Endothelial cell of umbilical vein (primary cell): ENCODE data around the gene ENGASE. TPM values are rescaled to one million over a fixed set of nuclear protein-coding genes. Genes with fewer than 3 reads are reported as not detected.

ENCODE experiments used
- BruUV-seq: library from RNA; stranded (reverse); fragments of 400-500 nt; replicated peaks from 2 replicates; lab custom pipeline; 2021; lab: Mats Ljungman, UMichigan
- CTCF ChIA-PET: fragments of 300-600, 350-600 bp; sonication (Branson Sonifier 250); formaldehyde crosslinking; loops from one replicate; lab custom pipeline; 2021; ENCODE audit warnings: antibody characterized with exemption, inconsistent platforms; lab: Charles Lee
- POLR2A ChIA-PET: fragments of 300-600, 350-600 bp; sonication (Branson Sonifier 250); formaldehyde crosslinking; loops from one replicate; lab custom pipeline; 2021; ENCODE audit warnings: antibody characterized with exemption, inconsistent platforms; lab: Charles Lee
- DNase-seq: peaks from one replicate; pipeline ENCODE4 v3.0.0-alpha.2; 2011; ENCODE audit warnings: low read depth, low spot score
- FAIRE-seq: peaks from 2 replicates; lab custom pipeline; 2011; peaks lifted over from hg19 to GRCh38; lab: Jason Lieb, UNC
- H2AFZ ChIP-seq: 2 replicates; pipeline ENCODE4 v1.6.0; 2012; ENCODE audit warnings: low read depth, low read length, control low read depth, inconsistent platforms
- H3K27ac ChIP-seq: 2 replicates; pipeline ENCODE4 v1.5.1; 2011; ENCODE audit warnings: low read depth, mild to moderate bottlenecking, control low read depth, low read length, moderate library complexity; ENCODE audit not compliant: insufficient read depth
- H3K27me3 ChIP-seq, 2 experiments: 2 replicates each; pipeline versions ENCODE4 v1.6.0 to v1.6.1; 2011; ENCODE audit warnings: low read length in 2 of 2, mixed read lengths in 1 of 2; ENCODE audit not compliant: control insufficient read depth in 2 of 2, insufficient read depth in 2 of 2
- H3K36me3 ChIP-seq, 2 experiments: 2 replicates in 1 of 2; 3 replicates in 1 of 2; pipeline ENCODE4 v1.5.1; 2011; ENCODE audit warnings: low read length in 2 of 2, mild to moderate bottlenecking in 1 of 2, moderate library complexity in 1 of 2; ENCODE audit not compliant: control insufficient read depth in 2 of 2, insufficient read depth in 2 of 2; ENCODE audit errors: extremely low read depth in 1 of 2
- H3K4me1 ChIP-seq: 3 replicates; pipeline ENCODE4 v1.5.1; 2011; ENCODE audit warnings: mild to moderate bottlenecking, low read length; ENCODE audit not compliant: control insufficient read depth, insufficient read depth; ENCODE audit errors: extremely low read depth
- H3K4me2 ChIP-seq: 2 replicates; pipeline ENCODE4 v1.6.1; 2011; ENCODE audit warnings: low read length, control low read depth, mixed read lengths; ENCODE audit not compliant: insufficient read depth
- H3K4me3 ChIP-seq, 3 experiments: fragments of 200-600 bp in 1 of 3; sonication (generic), shearing (Covaris generic) in 1 of 3; replicated peaks in 1 of 3; 2 replicates each; pipeline ENCODE4 v1.5.1; 2011 to 2016; ENCODE audit warnings: control low read depth in 3 of 3, low read length in 3 of 3, mild to moderate bottlenecking in 2 of 3, inconsistent platforms in 1 of 3, low read depth in 1 of 3, moderate library complexity in 1 of 3; ENCODE audit not compliant: insufficient read depth in 1 of 3
- H3K79me2 ChIP-seq: 2 replicates; pipeline ENCODE4 v1.6.0; 2012; ENCODE audit warnings: low read length, inconsistent platforms; ENCODE audit not compliant: control insufficient read depth, insufficient read depth
- H3K9ac ChIP-seq: replicated peaks from 2 replicates; pipeline ENCODE3; 2011; ENCODE audit warnings: low read length, control low read depth; ENCODE audit not compliant: insufficient read depth; ENCODE audit errors: extremely low read depth
- H3K9me1 ChIP-seq: replicated peaks from 3 replicates; pipeline ENCODE4 v1.6.0; 2011; ENCODE audit warnings: mild to moderate bottlenecking, low read length; ENCODE audit not compliant: control insufficient read depth, insufficient read depth; ENCODE audit errors: extremely low read depth
- H3K9me3 ChIP-seq: replicated peaks from 2 replicates; pipeline ENCODE4 v1.5.1; 2012; ENCODE audit warnings: low read length, inconsistent platforms; ENCODE audit not compliant: control insufficient read depth, insufficient read depth
- H4K20me1 ChIP-seq: replicated peaks from 2 replicates; pipeline ENCODE3; 2011; ENCODE audit warnings: mild to moderate bottlenecking, low read length; ENCODE audit not compliant: control insufficient read depth, insufficient read depth; ENCODE audit errors: extremely low read depth
- EZH2 ChIP-seq: IDR thresholded peaks from 2 replicates; pipeline ENCODE4 v1.6.1; 2012; ENCODE audit warnings: borderline replicate concordance, low read depth, mild to moderate bottlenecking, moderate library complexity, low read length, inconsistent platforms; ENCODE audit not compliant: severe bottlenecking
- FOS ChIP-seq: IDR thresholded peaks from 2 replicates; pipeline ENCODE4 v1.6.1; 2011; ENCODE audit warnings: mild to moderate bottlenecking, low read length, moderate library complexity, borderline replicate concordance; ENCODE audit not compliant: insufficient read depth
- GATA2 ChIP-seq: IDR thresholded peaks from 2 replicates; pipeline ENCODE4 v1.7.0; 2011; ENCODE audit warnings: low read depth, mild to moderate bottlenecking, moderate library complexity, mixed read lengths, low read length; ENCODE audit not compliant: insufficient read length, insufficient read depth
- JUN ChIP-seq: IDR thresholded peaks from 2 replicates; pipeline ENCODE4 v1.6.1; 2011; ENCODE audit warnings: borderline replicate concordance, low read depth; ENCODE audit not compliant: insufficient read length, insufficient read depth
- MAX ChIP-seq: IDR thresholded peaks from 2 replicates; pipeline ENCODE4 v1.6.1; 2011; ENCODE audit not compliant: insufficient read depth, insufficient read length
- MYC ChIP-seq: IDR thresholded peaks from one replicate; pipeline ENCODE4 v1.6.1; 2011; ENCODE audit warnings: mild to moderate bottlenecking, low read depth, low read length
- POLR2A ChIP-seq: IDR thresholded peaks from 2 replicates; pipeline ENCODE4 v1.6.1; 2012; ENCODE audit warnings: low read depth, mild to moderate bottlenecking, control low read depth, low read length
- POLR2AphosphoS5 ChIP-seq: IDR thresholded peaks from 2 replicates; pipeline ENCODE4 v1.6.1; 2012; ENCODE audit warnings: low read depth, mild to moderate bottlenecking, control low read depth, low read length, moderate library complexity; ENCODE audit not compliant: insufficient read depth
- dilution Hi-C: fragments of 300-500 bp; cut with MboI; formaldehyde crosslinking; loops from one replicate; pipeline ENCODE4 v1.15.0; 2019; ENCODE audit warnings: low sequenced_read_pairs; ENCODE audit not compliant: extremely low pct_ligation_motif_present
- intact Hi-C: fragments of 100-400 bp; cut with micrococcal nuclease; formaldehyde crosslinking; loops from one replicate; pipeline ENCODE4 v1.10.0; 2022
- polyA plus RNA-seq, 4 experiments: library from polyadenylated mRNA; depleted of rRNA in 3 of 4; stranded (reverse) in 3 of 4; unstranded in 1 of 4; fragments of >200 nt; gene quantifications; 2 replicates each; pipeline versions ENCODE4 v1.2.1 to v1.2.3, GENCODE V29; 2011 to 2012; ENCODE audit warnings: missing spikeins in 1 of 4
- total RNA-seq: library from RNA; stranded (reverse); gene quantifications from 2 replicates; pipeline ENCODE4 v1.2.3, GENCODE V29; 2021
- TF ChIP-seq, protein P1 (sequence below), 2 donors: IDR thresholded peaks; 1 replicate in 1 of 2; 2 replicates in 1 of 2; pipeline ENCODE4 v1.5.1; 2011; ENCODE audit warnings: low read length in 2 of 2, mild to moderate bottlenecking in 2 of 2, moderate library complexity in 2 of 2, control low read depth in 1 of 2, inconsistent platforms in 1 of 2, low read depth in 1 of 2; ENCODE audit not compliant: insufficient read depth in 1 of 2; ENCODE audit errors: extremely low read depth in 1 of 2

ENGASE gene
- total and polyA plus RNA-seq, 2 donors (not counting 3 experiments of a cell fraction or from before 2014, with no cell fraction given), result 13.7 to 20.8 TPM

GRCh38 chr17:79132271-79133064 is 57.8 kb downstream of the ENGASE start:
- no TSS peak for BruUV-seq
- Histone ChIP-seq H3K4me3 (no peak overlapping the region), H3K36me3 (no peaks in the 10 kb centered on the region), H3K9me1 (no peaks in the 10 kb centered on the region), H3K27me3 (no peaks in the 10 kb centered on the region), H3K9me3 (no peaks in the 10 kb centered on the region), H2AFZ (no peak overlapping the region), H3K4me1 (no peaks in the 10 kb centered on the region), H3K27ac (no peak overlapping the region), H4K20me1 (no peaks in the 10 kb centered on the region), H3K9ac (no peak overlapping the region), H3K4me2 (no peak overlapping the region), H3K79me2 (no peaks in the 10 kb centered on the region)
- DNase-seq (no peak), FAIRE-seq (no peak)
- intact Hi-C loops (no loop called here), dilution Hi-C loops (no loop called here)
- ChIA-PET CTCF (interaction anchor here (0.9 kb wide), 1 partner anchor 259 kb away, joined by 3 read pairs; no protein-coding TSS in a partner anchor), POLR2A (no interaction called here)
- TF ChIP-seq GATA2 (no peak), POLR2AphosphoS5 (no peak), FOS (no peak), JUN (no peak), MYC (no peak), POLR2A (no peak), EZH2 (no peak), MAX (no peak)
- TF ChIP-seq, protein P1, sequence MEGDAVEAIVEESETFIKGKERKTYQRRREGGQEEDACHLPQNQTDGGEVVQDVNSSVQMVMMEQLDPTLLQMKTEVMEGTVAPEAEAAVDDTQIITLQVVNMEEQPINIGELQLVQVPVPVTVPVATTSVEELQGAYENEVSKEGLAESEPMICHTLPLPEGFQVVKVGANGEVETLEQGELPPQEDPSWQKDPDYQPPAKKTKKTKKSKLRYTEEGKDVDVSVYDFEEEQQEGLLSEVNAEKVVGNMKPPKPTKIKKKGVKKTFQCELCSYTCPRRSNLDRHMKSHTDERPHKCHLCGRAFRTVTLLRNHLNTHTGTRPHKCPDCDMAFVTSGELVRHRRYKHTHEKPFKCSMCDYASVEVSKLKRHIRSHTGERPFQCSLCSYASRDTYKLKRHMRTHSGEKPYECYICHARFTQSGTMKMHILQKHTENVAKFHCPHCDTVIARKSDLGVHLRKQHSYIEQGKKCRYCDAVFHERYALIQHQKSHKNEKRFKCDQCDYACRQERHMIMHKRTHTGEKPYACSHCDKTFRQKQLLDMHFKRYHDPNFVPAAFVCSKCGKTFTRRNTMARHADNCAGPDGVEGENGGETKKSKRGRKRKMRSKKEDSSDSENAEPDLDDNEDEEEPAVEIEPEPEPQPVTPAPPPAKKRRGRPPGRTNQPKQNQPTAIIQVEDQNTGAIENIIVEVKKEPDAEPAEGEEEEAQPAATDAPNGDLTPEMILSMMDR (IDR thresholded peaks at IDR 0.05; ENCODE audit: extremely low read depth in 1 of 2, insufficient read depth in 1 of 2, low read depth in 1 of 2, low read length in 2 of 2), result no peak
